Central memory CD8-positive, alpha-beta T cell (primary cell): ENCODE measurements around the gene SDK2.

ENCODE experiments used
- ATAC-seq: fragments of 150-1000 bp; cut with Tn5 transposase; replicated peaks from 2 replicates; pipeline ENCODE4 v1.10.0; 2022; ENCODE audit warnings: mild to moderate bottlenecking, moderate FRiP score, moderate number of reproducible peaks; ENCODE audit not compliant: poor library complexity, severe bottlenecking; ENCODE audit errors: extremely low read depth
- DNase-seq, 2 donors: peaks; one replicate each; pipeline ENCODE4 v3.0.0; 2021; ENCODE audit warnings: low spot score in 2 of 2
- H3K27ac Mint-ChIP-seq: one replicate; pipeline ENCODE4 v1.8.0; 2022; ENCODE audit warnings: low read depth, mild to moderate bottlenecking, moderate library complexity, mixed read lengths
- H3K27me3 Mint-ChIP-seq: one replicate; pipeline ENCODE4 v1.8.0; 2022; ENCODE audit warnings: mixed read lengths
- H3K36me3 Mint-ChIP-seq: one replicate; pipeline ENCODE4 v1.8.0; 2022; ENCODE audit warnings: mild to moderate bottlenecking, moderate library complexity, mixed read lengths; ENCODE audit not compliant: insufficient read depth
- H3K4me1 Mint-ChIP-seq: one replicate; pipeline ENCODE4 v1.8.0; 2022; ENCODE audit warnings: mixed read lengths
- H3K4me3 Mint-ChIP-seq: one replicate; pipeline ENCODE4 v1.8.0; 2022; ENCODE audit warnings: mild to moderate bottlenecking, moderate library complexity, mixed read lengths
- H3K9me3 Mint-ChIP-seq: one replicate; pipeline ENCODE4 v1.8.0; 2022; ENCODE audit warnings: mixed read lengths

The SDK2 gene

GRCh38 chr17:73304971-73305812 is 339.1 kb downstream of the SDK2 start:
- Mint-ChIP-seq H3K9me3 (no peaks in the 10 kb centered on the region), H3K4me3 (no peak overlapping the region), H3K27me3 (peaks cover 18% of the 10 kb centered on the region), H3K27ac (no peak overlapping the region), H3K4me1 (peaks cover 9% of the 10 kb centered on the region), H3K36me3 (no peaks in the 10 kb centered on the region)
- no peak for ATAC-seq
- DNase-seq = no peak

GRCh38 chr17:73304438-73304837 is 339.8 kb downstream of the SDK2 start:
- no peak for DNase-seq
- H3K27me3 Mint-ChIP-seq = peaks cover 18% of the 10 kb centered on the region
- no peaks in the 10 kb centered on the region for H3K36me3 Mint-ChIP-seq
- no peak for ATAC-seq
- no peak overlapping the region for H3K4me3 Mint-ChIP-seq
- H3K27ac Mint-ChIP-seq = no peak overlapping the region
- no peaks in the 10 kb centered on the region for H3K9me3 Mint-ChIP-seq
- H3K4me1 Mint-ChIP-seq = peaks cover 4% of the 10 kb centered on the region

GRCh38 chr17:73302189-73302588 is 342.1 kb downstream of the SDK2 start:
- H3K4me3 Mint-ChIP-seq = no peak overlapping the region
- H3K27me3 Mint-ChIP-seq = peaks cover 18% of the 10 kb centered on the region
- ATAC-seq (no peak), DNase-seq (no peak)
- H3K9me3 Mint-ChIP-seq = no peaks in the 10 kb centered on the region
- no peak overlapping the region for H3K27ac Mint-ChIP-seq
- peaks cover 1% of the 10 kb centered on the region for H3K36me3 Mint-ChIP-seq
- no peaks in the 10 kb centered on the region for H3K4me1 Mint-ChIP-seq

GRCh38 chr17:73301369-73301768 is 342.9 kb downstream of the SDK2 start:
- Mint-ChIP-seq H3K27me3 (peaks cover 18% of the 10 kb centered on the region), H3K36me3 (peaks cover 1% of the 10 kb centered on the region), H3K4me3 (no peak overlapping the region), H3K27ac (no peak overlapping the region), H3K4me1 (no peaks in the 10 kb centered on the region), H3K9me3 (no peaks in the 10 kb centered on the region)
- ATAC-seq (no peak), DNase-seq (no peak)

- ATAC-seq (no peak), DNase-seq (no peak)
- peaks cover 18% of the 10 kb centered on the region for H3K27me3 Mint-ChIP-seq
- no peaks in the 10 kb centered on the region for H3K9me3 Mint-ChIP-seq
- no peak overlapping the region for H3K4me3 Mint-ChIP-seq
- H3K27ac Mint-ChIP-seq = no peak overlapping the region
- peaks cover 1% of the 10 kb centered on the region for H3K36me3 Mint-ChIP-seq
- no peaks in the 10 kb centered on the region for H3K4me1 Mint-ChIP-seq
Measured at GRCh38 chr17:73300392-73300791, 343.9 kb downstream of the SDK2 start.

- Mint-ChIP-seq H3K27ac (no peak overlapping the region), H3K4me1 (no peaks in the 10 kb centered on the region), H3K9me3 (no peaks in the 10 kb centered on the region), H3K4me3 (no peak overlapping the region), H3K27me3 (peaks cover 3% of the 10 kb centered on the region), H3K36me3 (peaks cover 1% of the 10 kb centered on the region)
- ATAC-seq = no peak
- DNase-seq = no peak
Measured at GRCh38 chr17:73297934-73298861, 346.0 kb downstream of the SDK2 start.

- Mint-ChIP-seq H3K4me1 (peaks cover 13% of the 10 kb centered on the region), H3K9me3 (no peaks in the 10 kb centered on the region), H3K27ac (no peak overlapping the region), H3K27me3 (peaks cover 26% of the 10 kb centered on the region), H3K36me3 (peaks cover 1% of the 10 kb centered on the region), H3K4me3 (no peak overlapping the region)
- ATAC-seq (no peak), DNase-seq (no peak)
Measured at GRCh38 chr17:73293480-73293911, 350.7 kb downstream of the SDK2 start.

- Mint-ChIP-seq H3K36me3 (no peaks in the 10 kb centered on the region), H3K4me1 (peaks cover 13% of the 10 kb centered on the region), H3K27me3 (peaks cover 28% of the 10 kb centered on the region), H3K27ac (no peak overlapping the region), H3K9me3 (no peaks in the 10 kb centered on the region), H3K4me3 (no peak overlapping the region)
- ATAC-seq (no peak), DNase-seq (no peak)
Measured at GRCh38 chr17:73293031-73293430, 351.2 kb downstream of the SDK2 start.

- H3K27me3 Mint-ChIP-seq = peaks cover 35% of the 10 kb centered on the region
- ATAC-seq (no peak), DNase-seq (no peak)
- H3K4me3 Mint-ChIP-seq = no peak overlapping the region
- peak overlapping the region; percentile 45 for H3K27ac Mint-ChIP-seq
- peaks cover 13% of the 10 kb centered on the region for H3K4me1 Mint-ChIP-seq
- H3K9me3 Mint-ChIP-seq = no peaks in the 10 kb centered on the region
- no peaks in the 10 kb centered on the region for H3K36me3 Mint-ChIP-seq
Measured at GRCh38 chr17:73292031-73292531, 352.2 kb downstream of the SDK2 start.

- Mint-ChIP-seq H3K4me3 (no peak overlapping the region), H3K4me1 (peaks cover 13% of the 10 kb centered on the region), H3K9me3 (no peaks in the 10 kb centered on the region), H3K27me3 (peaks cover 42% of the 10 kb centered on the region), H3K27ac (peak overlapping the region; percentile 45), H3K36me3 (no peaks in the 10 kb centered on the region)
- DNase-seq (no peak), ATAC-seq (no peak)
Measured at GRCh38 chr17:73291260-73291801, 352.9 kb downstream of the SDK2 start.

- H3K4me3 Mint-ChIP-seq = no peak overlapping the region
- DNase-seq (no peak), ATAC-seq (no peak)
- H3K27me3 Mint-ChIP-seq = peaks cover 42% of the 10 kb centered on the region
- H3K4me1 Mint-ChIP-seq = peaks cover 13% of the 10 kb centered on the region
- no peaks in the 10 kb centered on the region for H3K9me3 Mint-ChIP-seq
- peak overlapping the region; percentile 45 for H3K27ac Mint-ChIP-seq
- H3K36me3 Mint-ChIP-seq = no peaks in the 10 kb centered on the region
Measured at GRCh38 chr17:73290399-73291259, 353.6 kb downstream of the SDK2 start.
